Measurements from ENCODE around the gene C17orf67.
A peak's percentile ranks its signal among the peaks of the same experiment; 100 is the strongest.

C17orf67 gene

GRCh38 chr17:56833057-56833808 is 487 bp downstream of the C17orf67 start:
- peak; percentile 70 for ATAC-seq
- no peak for TF ChIP-seq CSDC2 (CRISPR knock-in tag; IDR thresholded peaks at IDR 0.05)
- no peak for TF ChIP-seq ZFP30 (CRISPR knock-in tag; IDR thresholded peaks at IDR 0.05)
- TF ChIP-seq OSR1 (CRISPR knock-in tag; IDR thresholded peaks at IDR 0.05): no peak
- TF ChIP-seq TOX (CRISPR knock-in tag; IDR thresholded peaks at IDR 0.05; ENCODE audit: borderline replicate concordance): no peak
- no peak for TF ChIP-seq ZC3H10 (CRISPR knock-in tag; IDR thresholded peaks at IDR 0.05)
- no peak for TF ChIP-seq CREB5 (CRISPR knock-in tag; IDR thresholded peaks at IDR 0.05; ENCODE audit: low read depth)
- TF ChIP-seq ISL1 (CRISPR knock-in tag; IDR thresholded peaks at IDR 0.05): no peak
- TF ChIP-seq BACH2 (CRISPR knock-in tag; IDR thresholded peaks at IDR 0.05; ENCODE audit: borderline replicate concordance): no peak
- TF ChIP-seq ESRRG (CRISPR knock-in tag; IDR thresholded peaks at IDR 0.05): no peak
- TF ChIP-seq POU6F1 (CRISPR knock-in tag; IDR thresholded peaks at IDR 0.05; ENCODE audit: borderline replicate concordance, low read depth): no peak
- no peak for TF ChIP-seq ZNF8 (CRISPR knock-in tag; IDR thresholded peaks at IDR 0.05)
- TF ChIP-seq ZFP3 (CRISPR knock-in tag; IDR thresholded peaks at IDR 0.05): no peak
- TF ChIP-seq CSRNP3 (CRISPR knock-in tag; IDR thresholded peaks at IDR 0.05): no peak

GRCh38 chr17:56832446-56832845 is 1.3 kb downstream of the C17orf67 start:
- TF ChIP-seq SNAI2 (CRISPR knock-in tag; IDR thresholded peaks at IDR 0.05) (no peak), ARNTL (CRISPR knock-in tag; IDR thresholded peaks at IDR 0.05; ENCODE audit: borderline replicate concordance, low read depth) (no peak), GLIS3 (CRISPR knock-in tag; IDR thresholded peaks at IDR 0.05) (no peak), ZC3H10 (CRISPR knock-in tag; IDR thresholded peaks at IDR 0.05) (no peak)
- ATAC-seq: no peak

- no peak for ATAC-seq
- TF ChIP-seq BACH2 (CRISPR knock-in tag; IDR thresholded peaks at IDR 0.05; ENCODE audit: borderline replicate concordance): no peak
- no peak for TF ChIP-seq ARNTL (CRISPR knock-in tag; IDR thresholded peaks at IDR 0.05; ENCODE audit: borderline replicate concordance, low read depth)
- TF ChIP-seq PATZ1 (CRISPR knock-in tag; IDR thresholded peaks at IDR 0.05; ENCODE audit: borderline replicate concordance): no peak
- no peak for TF ChIP-seq CSRNP3 (CRISPR knock-in tag; IDR thresholded peaks at IDR 0.05)
- TF ChIP-seq TSHZ2 (CRISPR knock-in tag; IDR thresholded peaks at IDR 0.05): no peak
- TF ChIP-seq POU6F1 (CRISPR knock-in tag; IDR thresholded peaks at IDR 0.05; ENCODE audit: borderline replicate concordance, low read depth): no peak
- TF ChIP-seq ZNF70 (CRISPR knock-in tag; IDR thresholded peaks at IDR 0.05): no peak
- no peak for TF ChIP-seq OSR1 (CRISPR knock-in tag; IDR thresholded peaks at IDR 0.05)
- no peak for TF ChIP-seq GLIS3 (CRISPR knock-in tag; IDR thresholded peaks at IDR 0.05)
- TF ChIP-seq ZFP30 (CRISPR knock-in tag; IDR thresholded peaks at IDR 0.05): no peak
Measured at GRCh38 chr17:56831369-56832095, 2.2 kb downstream of the C17orf67 start.

All from SK-N-SH treated with all-trans-retinoic acid at 6 μM for 48 hours (cell line).